ENCODE results near the gene RAE1.

RAE1 gene

GRCh38 chr20:57400821-57401564, 49.9 kb downstream of the RAE1 start:
- DNase-seq (ENCODE audit: low spot score) = no peak

- DNase-seq (ENCODE audit: low spot score) = no peak
Observed at GRCh38 chr20:57401565-57401918, 50.5 kb downstream of the RAE1 start.

GRCh38 chr20:57402206-57403125, 51.4 kb downstream of the RAE1 start:
- DNase-seq (ENCODE audit: low spot score) = no peak

- no peak for DNase-seq (ENCODE audit: low spot score)
Observed at GRCh38 chr20:57403216-57403615, 52.2 kb downstream of the RAE1 start.

DNA sequence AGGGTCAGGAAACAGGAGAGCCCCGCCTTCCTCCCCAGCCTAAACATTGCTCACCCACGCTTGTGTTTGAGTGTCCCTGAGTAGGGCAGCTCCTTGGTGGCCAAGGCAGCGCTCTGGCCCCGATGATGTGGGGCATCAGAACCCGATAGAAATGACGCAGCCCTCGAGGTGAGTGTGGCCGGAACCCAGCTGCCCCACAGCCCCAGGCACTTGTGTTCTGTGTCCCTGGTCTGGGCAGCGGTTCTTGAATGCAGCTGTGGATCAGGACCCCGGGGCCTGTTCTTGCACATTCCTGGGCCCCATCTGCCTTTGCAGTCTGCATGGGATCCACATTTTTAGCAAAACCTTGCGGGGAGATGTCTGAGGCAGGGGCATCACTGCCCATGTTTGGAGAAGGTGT, 53.0 kb downstream of the RAE1 start:
- no peak for DNase-seq (ENCODE audit: low spot score)

- no peak for DNase-seq (ENCODE audit: low spot score)
Observed at GRCh38 chr20:57404419-57405072, 53.5 kb downstream of the RAE1 start.

GRCh38 chr20:57405236-57406016, 54.4 kb downstream of the RAE1 start:
- no peak for DNase-seq (ENCODE audit: low spot score)

- no peak for DNase-seq (ENCODE audit: low spot score)
Observed at GRCh38 chr20:57407541-57407956, 56.5 kb downstream of the RAE1 start.

DNA sequence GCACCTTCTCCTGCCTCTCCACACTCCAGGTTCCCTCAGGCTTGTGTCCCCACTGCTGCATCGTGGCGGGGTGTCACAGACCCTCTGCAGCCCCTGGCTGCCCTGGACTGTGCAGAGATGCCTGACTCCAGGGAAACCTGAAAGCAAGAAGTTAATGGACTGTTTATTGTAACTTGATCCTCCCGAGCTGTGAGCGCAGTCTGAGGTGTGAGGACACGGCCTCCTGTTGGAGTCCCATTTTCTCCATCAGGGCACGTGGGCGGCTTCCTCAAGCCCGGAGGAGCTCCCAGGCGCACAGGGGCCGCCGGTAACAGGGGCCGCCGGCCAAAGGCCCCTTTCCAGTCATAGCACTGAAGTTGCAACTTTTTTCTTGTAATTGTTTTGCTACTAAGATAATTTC, 57.1 kb downstream of the RAE1 start:
- no peak for DNase-seq (ENCODE audit: low spot score)

DNA sequence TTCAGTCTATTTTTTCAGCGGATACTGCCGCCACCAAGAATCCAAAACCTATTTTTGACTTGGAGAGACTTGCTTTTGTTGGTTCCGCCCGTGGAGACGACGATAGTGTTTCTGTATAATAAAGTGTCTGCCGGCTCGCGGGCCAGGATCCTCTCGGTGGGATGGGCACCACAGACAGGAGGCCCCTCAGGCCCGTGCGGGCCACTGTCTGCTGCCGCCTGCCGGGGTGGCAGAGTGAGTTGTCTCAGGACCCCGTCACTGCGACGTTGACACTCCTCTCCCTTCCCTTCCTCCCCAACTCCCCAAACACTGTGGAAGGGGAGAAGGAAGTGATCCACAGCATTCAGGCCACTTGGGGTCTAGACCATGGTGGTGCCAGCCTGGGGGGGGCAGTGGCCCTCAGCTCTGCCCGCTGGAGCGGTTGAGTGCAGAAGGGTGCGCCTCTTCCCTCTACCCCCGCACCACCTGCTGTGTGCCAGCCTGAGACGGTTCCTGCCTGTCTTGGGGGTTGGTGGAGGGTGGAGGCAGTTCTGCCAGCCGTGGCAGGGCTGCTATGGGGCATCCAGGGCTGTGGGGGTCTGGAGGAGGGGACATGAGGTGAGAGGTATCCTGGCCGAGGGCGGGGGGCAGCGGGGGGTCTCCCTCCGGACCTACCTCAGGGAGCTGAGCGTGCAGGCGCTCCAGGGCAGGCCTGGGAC, 57.6 kb downstream of the RAE1 start:
- no peak for DNase-seq (ENCODE audit: low spot score)

GRCh38 chr20:57409316-57409671, 58.2 kb downstream of the RAE1 start:
- no peak for DNase-seq (ENCODE audit: low spot score)

DNA sequence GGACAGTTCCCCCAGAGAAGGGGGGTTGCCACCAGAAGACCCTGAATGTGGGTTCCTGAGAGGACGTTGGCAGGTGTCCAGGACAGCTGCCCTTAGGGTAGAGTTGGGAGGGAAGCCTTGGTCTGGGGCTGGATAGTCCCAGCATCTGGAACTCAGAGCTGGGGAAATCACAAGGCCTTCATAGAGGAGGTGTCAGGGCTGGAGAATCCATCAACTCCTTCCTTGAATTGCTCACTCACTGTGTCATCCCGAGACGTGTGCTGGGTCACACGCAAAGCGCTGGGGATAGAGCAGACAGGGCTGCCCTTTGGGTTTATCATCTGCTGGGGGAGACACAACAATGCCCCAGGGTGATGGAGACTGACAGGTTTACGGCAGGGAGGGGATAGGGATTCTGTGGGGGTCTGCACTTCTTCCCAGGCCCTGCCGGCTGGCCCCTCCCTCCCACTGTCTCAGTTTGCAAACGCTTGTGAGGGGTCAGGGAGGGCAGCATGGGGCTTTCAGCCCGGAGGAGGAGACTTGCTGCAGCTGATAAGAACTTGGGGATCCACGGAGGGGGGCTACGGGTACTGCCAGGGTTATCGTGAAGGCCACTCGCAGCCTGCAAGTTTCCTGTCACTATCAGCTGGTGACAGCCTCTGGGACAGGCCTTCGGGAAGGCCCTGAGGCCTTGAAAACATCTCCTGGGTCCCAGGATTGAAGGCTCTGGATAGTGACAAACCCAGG, 58.8 kb downstream of the RAE1 start:
- DNase-seq (ENCODE audit: low spot score) = no peak

DNA sequence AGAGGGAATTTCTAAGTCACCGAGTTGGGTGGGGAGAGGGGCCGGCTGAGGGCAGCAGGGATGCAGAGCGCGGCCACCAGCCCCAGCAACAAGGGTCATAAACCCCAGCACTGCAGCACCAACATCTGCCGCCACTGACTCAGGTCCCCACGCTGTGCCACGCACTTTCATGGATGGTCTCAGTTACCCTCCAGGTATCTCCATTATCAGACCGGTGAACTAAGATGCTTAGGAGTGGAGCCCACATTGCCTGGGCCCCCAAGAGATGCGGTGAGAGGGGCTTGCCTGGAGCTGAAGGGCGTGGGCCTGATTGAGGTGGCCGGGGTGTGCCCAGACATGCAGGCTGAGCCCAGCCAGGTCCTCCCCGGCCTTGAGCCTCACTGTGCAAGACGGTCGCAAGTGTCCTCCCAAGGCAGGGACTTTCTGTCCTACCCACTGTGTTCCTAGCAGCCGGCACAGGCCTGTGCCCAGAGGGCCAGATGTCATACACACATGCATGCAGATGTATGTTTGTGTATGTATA, 59.4 kb downstream of the RAE1 start:
- DNase-seq (ENCODE audit: low spot score) = no peak

GRCh38 chr20:57410924-57411323, 59.9 kb downstream of the RAE1 start:
- DNase-seq (ENCODE audit: low spot score) = no peak

GRCh38 chr20:57411406-57412283, 60.6 kb downstream of the RAE1 start:
- no peak for DNase-seq (ENCODE audit: low spot score)

DNA sequence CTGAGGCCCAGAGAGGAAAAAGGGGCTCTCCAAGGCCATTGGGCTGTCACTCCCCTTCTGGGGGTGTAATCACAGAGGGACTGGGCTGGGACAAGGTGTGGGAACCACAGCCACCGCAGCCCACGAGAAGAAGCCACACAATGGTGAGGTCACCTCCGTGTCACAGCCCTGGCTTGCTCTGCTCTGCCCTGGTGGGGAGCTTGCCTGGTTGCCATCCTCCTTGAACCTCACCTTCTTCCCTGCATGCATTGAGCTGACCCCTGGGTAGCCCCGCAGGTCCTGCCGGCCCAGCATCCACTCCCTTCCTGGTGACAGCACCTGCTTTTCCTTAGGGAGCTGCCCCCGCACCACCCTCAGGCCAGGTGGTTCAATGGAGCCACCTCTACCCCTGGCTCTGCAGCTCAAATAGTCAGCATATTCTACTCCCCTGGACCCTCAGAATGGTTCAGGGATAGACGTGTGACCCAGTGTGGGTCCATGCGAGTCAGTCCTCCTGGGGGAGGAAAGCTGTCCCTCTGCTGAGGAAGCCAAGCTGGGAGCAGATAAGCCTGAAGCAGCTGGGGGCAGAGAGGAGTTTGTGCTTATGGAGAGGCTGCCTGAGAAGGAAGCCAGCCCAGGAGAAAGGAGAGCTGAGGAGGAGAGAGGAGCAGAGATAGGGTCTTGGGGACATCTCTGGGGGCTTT, 61.4 kb downstream of the RAE1 start:
- DNase-seq (ENCODE audit: low spot score) = no peak

DNA sequence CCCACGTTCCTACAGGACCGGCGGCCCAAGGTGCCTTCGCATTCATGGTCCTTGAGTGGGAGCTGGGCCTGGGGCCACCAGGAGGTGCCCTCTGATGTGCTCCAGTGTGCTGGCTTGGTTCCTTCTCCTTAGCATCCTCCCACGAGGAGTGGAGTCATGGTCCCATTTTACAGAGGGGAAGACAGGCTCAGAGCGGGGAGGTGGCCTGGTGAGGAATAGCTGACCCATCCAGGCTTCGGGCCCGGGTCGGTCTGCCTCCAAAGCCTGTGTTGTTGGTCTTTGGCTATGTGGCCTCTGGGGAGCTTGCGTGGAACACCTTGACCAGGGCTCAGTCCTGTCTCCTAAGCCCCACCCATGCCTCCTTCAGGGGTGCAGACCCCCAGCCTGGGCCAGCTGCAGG, 62.9 kb downstream of the RAE1 start:
- no peak for DNase-seq (ENCODE audit: low spot score)

DNA sequence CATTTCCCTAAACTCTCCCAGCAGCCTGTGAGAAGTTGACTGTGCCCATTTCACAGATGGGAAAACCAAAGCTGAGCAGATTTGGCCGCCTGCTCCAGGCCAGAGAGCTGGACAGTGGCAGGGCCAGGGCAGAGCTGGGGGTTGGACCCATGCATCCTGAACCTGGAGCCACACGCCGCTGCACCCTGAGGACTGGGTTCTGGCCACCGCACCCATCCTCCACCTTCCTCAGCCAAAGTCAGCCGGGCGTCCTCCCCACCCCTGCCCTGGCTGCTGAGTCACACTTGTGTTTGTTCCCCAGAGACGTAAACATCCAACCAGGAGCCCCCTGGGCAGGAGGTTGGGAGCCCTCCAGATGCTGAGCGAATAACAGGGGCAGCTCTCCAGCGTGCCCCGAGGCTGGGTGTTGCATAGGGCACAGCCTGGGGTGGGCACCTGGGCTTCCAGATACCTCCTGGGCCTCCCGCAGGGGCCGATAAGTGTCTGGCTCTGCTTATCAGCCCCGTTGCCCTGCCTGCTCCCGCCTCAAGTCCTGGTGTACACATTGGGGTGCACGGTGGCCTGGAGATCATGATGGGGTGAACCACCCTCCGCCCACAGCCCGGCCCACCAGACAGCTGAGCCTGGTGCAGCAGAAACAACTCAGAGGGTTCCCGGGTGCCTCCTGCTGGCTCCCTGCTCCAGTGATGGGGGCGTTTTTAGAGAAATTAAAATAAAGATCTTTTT, 64.0 kb downstream of the RAE1 start:
- DNase-seq (ENCODE audit: low spot score) = no peak
